GM21825 (cell line): ENCODE results near the gene RSPH1.
A peak's percentile ranks its signal among the peaks of the same experiment; 100 is the strongest.

Source experiments
- ATAC-seq: cut with Tn5 transposase; IDR thresholded peaks from one replicate; pipeline ENCODE4 v1.9.1; 2021; ENCODE audit warnings: mild to moderate bottlenecking, moderate library complexity; ENCODE audit not compliant: unreplicated experiment

RSPH1 gene

DNA sequence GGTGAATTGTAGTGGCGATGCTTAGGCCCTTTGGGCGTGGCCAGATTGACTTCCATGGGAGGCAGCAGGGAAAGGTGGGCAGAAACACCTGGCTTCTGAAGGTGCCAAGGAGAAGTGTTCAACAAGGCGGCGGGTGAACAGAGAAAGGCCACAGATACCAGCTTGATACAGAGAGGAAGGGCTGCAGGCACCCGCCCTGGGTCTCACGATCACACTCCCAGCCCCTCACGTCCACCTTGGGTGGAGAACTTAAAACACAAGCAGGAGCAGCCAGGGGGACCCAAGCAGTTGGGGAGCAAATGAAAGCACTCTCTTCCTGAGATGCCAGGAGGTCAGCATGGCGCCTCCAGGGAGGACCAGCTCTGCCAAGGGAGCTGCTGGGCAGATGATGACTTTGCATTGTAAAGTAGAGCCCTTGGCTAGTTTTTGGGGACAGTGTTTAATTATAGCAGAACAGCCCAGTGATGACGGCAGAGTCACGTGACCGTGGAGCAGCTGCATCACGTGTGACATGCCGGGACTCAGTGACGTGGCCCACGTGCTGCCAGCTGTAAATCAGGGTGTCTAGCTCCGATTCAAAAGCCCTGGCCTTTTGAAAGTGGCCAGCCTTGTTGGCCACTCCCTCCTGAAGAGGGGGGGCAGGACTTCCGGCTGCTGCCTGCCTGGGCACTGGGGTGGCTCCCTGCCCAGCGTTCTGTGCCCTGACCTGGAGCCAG, 36.6 kb upstream of the RSPH1 start:
- ATAC-seq, result no peak

GRCh38 chr21:42531771-42532170, 35.7 kb upstream of the RSPH1 start:
- no peak for ATAC-seq

GRCh38 chr21:42530167-42530518, 34.1 kb upstream of the RSPH1 start:
- no peak for ATAC-seq

DNA sequence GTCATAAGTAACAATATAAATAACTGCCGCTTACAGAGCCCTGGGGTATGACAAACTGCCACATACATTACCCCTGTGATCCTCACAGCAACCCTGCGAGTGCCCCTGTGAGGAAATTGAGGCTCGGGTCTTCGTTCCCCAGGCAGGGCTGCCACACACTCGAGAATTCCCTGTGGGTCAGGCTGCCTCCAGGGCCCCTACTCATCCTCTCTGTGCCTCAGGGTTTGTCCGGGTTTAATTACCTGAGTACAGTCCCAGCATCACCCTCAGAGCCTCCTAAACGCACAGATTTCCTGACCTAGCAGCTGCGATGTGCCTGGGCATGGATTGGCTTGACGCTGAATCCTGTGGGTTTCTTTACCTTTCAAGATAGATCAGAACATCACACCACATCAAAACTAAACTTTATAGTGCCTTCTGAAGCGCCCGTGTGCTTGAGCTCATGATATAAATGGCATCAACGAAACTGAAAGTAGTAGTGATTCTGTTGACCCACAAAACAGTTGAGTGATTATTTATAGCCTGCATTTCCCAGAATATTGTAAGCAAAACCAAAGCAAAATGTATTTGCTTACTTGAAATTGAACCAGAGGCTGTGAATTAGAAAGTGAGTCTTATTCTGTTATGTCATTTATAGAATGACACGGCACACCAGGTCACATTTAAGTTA, 31.6 kb upstream of the RSPH1 start:
- peak; percentile 33 for ATAC-seq

DNA sequence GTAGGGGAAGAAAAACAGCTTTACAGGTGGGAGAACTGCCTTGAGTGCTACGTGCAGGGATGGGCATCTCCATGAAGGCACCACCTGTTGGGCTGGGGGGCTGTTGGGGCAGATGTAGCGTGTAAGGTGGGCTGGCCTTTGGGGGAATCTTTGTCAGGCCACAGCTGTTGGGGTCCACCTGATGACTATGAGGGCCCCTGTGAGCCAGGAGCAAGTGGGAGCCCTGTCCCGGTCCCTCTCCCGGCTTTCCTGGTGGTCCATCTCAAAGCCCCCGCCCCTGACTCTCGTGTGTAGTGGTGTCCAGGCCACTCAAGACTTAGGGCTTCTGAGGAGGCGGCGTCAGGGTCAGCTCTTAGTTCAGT, 31.1 kb upstream of the RSPH1 start:
- no peak for ATAC-seq

DNA sequence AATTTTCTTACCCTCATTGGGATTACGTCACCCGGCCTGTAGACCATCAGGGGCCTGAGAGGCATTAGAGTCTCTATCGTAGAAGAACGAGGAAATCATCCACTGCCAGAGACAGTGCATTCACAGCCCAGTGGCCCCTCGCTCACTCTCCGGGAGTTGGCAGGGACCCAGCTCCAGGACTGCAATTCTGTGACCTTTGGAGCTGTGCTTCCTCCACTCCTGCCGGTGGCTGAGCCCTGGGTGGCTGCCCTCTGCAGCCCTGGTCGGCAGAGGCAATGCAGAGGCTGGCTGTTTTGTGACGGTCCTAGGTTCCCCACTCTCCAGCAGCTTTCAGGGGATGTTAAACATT, 30.3 kb upstream of the RSPH1 start:
- no peak for ATAC-seq

DNA sequence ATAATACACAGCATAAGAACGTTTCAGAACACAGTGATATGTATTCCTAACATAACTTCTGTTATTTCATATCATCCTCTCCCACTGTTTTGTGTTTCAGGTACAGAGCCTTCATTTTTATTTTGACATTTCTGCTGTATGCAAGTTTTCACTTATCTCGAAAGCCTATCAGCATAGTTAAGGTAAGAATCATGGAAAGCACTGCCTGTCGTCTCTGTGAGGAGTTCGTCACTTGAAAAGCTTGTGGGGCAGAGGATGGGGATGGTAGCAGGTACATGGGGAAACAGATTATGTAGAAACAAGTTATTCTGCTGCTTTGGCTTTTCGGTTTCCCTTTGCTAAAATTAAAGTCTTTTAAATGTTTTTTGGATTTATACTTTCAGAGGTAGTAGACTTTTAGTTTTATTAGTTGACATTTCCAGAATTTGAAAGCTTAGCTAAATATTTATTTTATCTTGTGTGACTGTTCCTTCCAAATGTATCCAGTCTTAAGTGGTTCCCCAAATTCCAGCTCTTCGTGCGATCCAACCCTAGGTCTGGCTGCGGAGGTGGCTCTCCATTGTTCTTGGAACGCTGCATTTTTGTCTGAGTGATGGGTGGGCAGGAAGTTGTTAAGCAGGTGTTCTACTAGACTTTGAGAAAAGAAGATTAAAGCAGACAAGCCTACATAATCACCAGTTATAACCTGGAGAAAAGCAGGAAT, 29.8 kb upstream of the RSPH1 start:
- ATAC-seq, result no peak

- peak; percentile 25 for ATAC-seq
Observed at GRCh38 chr21:42525029-42525581, 29.1 kb upstream of the RSPH1 start.

- peak; percentile 59 for ATAC-seq
Observed at GRCh38 chr21:42524341-42525028, 28.5 kb upstream of the RSPH1 start.

- no peak for ATAC-seq
Observed at GRCh38 chr21:42523941-42524340, 27.9 kb upstream of the RSPH1 start.

- no peak for ATAC-seq
Observed at GRCh38 chr21:42523211-42523610, 27.2 kb upstream of the RSPH1 start.

DNA sequence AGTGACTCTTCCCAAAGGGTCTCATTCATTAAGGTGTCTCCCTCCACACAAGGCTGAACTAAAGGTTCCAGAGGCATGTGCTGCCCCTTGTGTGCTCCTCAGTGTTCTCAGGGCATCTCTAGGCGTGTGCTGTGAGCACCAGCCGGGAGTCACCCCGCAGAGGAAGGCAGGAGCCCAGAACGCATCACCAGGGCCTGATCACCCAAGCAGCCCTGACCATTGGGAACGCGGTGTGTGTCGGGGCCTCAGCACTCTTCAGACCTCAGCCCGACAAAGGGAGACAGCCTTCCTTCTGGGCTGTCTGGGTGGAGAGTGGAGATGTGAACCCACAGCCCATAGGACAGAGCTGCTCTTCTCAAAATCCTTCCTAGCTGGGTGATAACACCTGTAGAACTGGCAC, 26.7 kb upstream of the RSPH1 start:
- ATAC-seq, result no peak

GRCh38 chr21:42522271-42522670, 26.2 kb upstream of the RSPH1 start:
- no peak for ATAC-seq

DNA sequence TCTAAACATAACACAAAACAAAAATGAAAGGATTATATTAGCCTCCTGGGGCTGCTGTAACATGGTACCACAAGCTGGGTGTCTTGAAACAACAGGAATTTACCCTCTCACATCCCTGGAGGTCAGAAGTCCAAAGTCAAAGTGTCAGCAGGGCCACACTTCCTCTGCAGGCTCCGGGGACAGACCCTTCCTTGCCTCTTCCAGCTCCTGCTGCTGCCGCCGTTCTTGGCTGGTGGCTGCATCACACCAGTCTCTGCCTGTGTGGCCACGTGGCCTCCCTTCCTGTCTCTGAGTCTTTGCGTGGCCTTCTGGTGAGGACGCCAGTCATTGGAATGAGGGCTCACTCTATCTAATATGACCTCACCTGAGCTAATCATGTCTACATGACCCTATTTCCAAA, 25.8 kb upstream of the RSPH1 start:
- no peak for ATAC-seq

- no peak for ATAC-seq
Observed at GRCh38 chr21:42521384-42521783, 25.4 kb upstream of the RSPH1 start.

- ATAC-seq, result no peak
Observed at GRCh38 chr21:42520628-42521253, 24.7 kb upstream of the RSPH1 start.

- no peak for ATAC-seq
Observed at GRCh38 chr21:42518626-42519025, 22.6 kb upstream of the RSPH1 start.

DNA sequence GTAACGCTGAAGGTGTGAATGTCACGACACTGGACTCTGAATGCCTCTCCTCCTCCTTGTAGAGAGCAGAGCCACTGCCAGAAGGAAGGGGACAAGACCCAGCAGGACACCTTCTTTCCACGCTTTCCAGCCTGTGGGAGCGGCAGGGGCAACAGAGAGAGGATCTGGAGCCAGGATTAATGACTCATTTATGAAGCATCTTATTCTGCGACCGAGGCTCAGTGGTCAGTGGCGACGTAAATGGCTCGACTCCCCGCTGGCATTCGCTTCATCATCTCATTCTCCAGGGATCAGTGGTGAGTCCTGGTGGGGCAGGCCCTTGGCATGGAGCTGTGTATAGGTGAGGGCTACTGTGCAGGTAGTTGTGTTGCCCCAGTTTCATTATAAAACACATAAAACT, 22.2 kb upstream of the RSPH1 start:
- ATAC-seq, result no peak

- ATAC-seq, result no peak
Observed at GRCh38 chr21:42515708-42516502, 19.9 kb upstream of the RSPH1 start.

DNA sequence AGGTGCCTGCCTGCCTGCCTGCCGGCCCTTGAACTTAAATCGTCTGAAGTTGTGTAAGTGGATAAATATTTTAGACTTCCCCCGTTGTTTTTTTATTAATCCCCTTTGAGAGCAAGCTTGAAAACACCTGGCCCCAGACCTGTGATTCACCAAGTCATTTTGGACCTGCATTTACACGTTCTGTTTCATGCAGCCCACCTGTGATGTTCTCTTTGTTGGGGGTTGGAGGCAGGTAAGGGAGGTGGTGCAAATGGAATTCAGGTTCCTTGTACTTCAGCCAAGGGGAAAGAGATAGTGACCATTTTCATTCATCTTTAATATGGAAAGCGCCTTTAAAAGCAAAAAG, 18.8 kb upstream of the RSPH1 start:
- ATAC-seq, result no peak
